Peyer's patch (tissue), 4 donors: ENCODE results near the gene SPOCD1.

Experiments used
- POLR2A ChIP-seq, 2 donors: fragments of 450-650 bp; IDR thresholded peaks; one replicate each; pipeline ENCODE4 v1.5.1; 2017; ENCODE audit warnings: antibody characterized with exemption in 2 of 2, mild to moderate bottlenecking in 2 of 2, moderate library complexity in 2 of 2
- TF ChIP-seq, protein P1 (sequence below), 6 experiments: fragments of 450-650 bp in 4 of 6; fragments of 200-600 bp in 2 of 6; sonication (generic) in 1 of 6; IDR thresholded peaks; one replicate each; pipeline ENCODE4 v1.5.1; 2017 to 2019; ENCODE audit warnings: antibody characterized with exemption in 6 of 6, mild to moderate bottlenecking in 3 of 6, moderate library complexity in 1 of 6

DNA sequence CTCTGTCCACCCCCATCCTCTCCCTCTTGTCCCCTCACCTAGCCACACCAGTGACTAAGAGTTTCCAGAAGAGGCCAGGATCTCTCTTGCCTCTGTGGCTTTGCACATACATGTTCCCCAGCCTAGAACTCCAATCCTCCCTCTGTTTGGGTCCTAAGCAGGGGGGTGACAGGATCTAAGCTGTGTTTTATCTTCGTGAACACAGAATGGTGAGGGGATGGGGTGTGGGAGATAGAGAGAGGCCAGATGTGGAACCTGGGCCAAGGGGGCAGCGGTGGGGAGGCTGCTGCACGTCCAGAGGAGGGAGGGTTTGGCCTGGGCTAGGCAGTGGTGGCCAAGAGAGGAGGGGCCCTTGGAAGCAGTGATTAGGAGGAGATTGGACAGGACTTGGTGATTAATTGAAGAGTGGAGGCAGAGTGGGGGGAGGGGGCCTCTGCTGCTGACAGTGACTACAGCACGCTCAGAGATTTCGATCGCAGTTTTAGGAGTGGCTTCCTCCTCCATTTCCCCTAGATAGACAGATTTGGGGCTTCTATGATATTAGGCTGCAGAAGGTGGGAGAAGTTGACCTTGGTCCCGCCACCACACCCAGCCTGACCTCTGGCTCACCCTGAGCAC is 34.6 kb downstream of the SPOCD1 start:
- TF ChIP-seq, protein P1, sequence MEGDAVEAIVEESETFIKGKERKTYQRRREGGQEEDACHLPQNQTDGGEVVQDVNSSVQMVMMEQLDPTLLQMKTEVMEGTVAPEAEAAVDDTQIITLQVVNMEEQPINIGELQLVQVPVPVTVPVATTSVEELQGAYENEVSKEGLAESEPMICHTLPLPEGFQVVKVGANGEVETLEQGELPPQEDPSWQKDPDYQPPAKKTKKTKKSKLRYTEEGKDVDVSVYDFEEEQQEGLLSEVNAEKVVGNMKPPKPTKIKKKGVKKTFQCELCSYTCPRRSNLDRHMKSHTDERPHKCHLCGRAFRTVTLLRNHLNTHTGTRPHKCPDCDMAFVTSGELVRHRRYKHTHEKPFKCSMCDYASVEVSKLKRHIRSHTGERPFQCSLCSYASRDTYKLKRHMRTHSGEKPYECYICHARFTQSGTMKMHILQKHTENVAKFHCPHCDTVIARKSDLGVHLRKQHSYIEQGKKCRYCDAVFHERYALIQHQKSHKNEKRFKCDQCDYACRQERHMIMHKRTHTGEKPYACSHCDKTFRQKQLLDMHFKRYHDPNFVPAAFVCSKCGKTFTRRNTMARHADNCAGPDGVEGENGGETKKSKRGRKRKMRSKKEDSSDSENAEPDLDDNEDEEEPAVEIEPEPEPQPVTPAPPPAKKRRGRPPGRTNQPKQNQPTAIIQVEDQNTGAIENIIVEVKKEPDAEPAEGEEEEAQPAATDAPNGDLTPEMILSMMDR (IDR thresholded peaks at IDR 0.05), result no peak
- TF ChIP-seq POLR2A (IDR thresholded peaks at IDR 0.05), result no peak
